HepG2 (cell line): ENCODE data around the gene PCGF3. TPM values are rescaled to one million over a fixed set of nuclear protein-coding genes. Genes with fewer than 3 reads are reported as not detected.

Experiments used
- ATAC-seq: fragments of 200-7000 bp; cut with Tn5 transposase; 3 replicates; pipeline ENCODE4 v1.9.1; 2020; ENCODE audit warnings: mild to moderate bottlenecking, moderate library complexity
- BruUV-seq: library from RNA; stranded (reverse); fragments of 400-500 nt; replicated peaks from 2 replicates; lab custom pipeline; 2021; lab: Mats Ljungman, UMichigan
- CTCF ChIA-PET: fragments of 300-600 bp; formaldehyde crosslinking; extraction: SDS; loops from one replicate; lab custom pipeline; 2021; ENCODE audit warnings: low total read pairs, inconsistent platforms, low intra/inter-chr PET ratio; lab: Yijun Ruan, JAX
- POLR2A ChIA-PET: fragments of 350-600 bp; sonication (Branson Sonifier 250); formaldehyde crosslinking; loops from one replicate; lab custom pipeline; 2020; ENCODE audit warnings: antibody characterized with exemption, inconsistent platforms; lab: Yijun Ruan, JAX
- DNase-seq: peaks from one replicate; pipeline ENCODE4 v3.0.0-alpha.2; 2015; ENCODE audit warnings: low spot score
- FAIRE-seq: peaks from 3 replicates; lab custom pipeline; 2011; peaks lifted over from hg19 to GRCh38; lab: Jason Lieb, UNC
- H2AFZ ChIP-seq: one replicate; pipeline ENCODE4 v1.6.1; 2011; ENCODE audit warnings: low read length, inconsistent platforms
- H3K27ac ChIP-seq: fragments of 300-600 bp; 3 replicates; pipeline ENCODE4 v1.8.0; 2011; ENCODE audit warnings: mixed run types, mild to moderate bottlenecking, mixed read lengths, low read length, inconsistent platforms; ENCODE audit not compliant: insufficient read depth; ENCODE audit errors: extremely low read length
- H3K27me3 ChIP-seq, 2 experiments: fragments of 200-600 bp in 1 of 2; 2 replicates in 1 of 2; 3 replicates in 1 of 2; pipeline versions ENCODE4 v1.6.0 to v1.8.0; 2011; ENCODE audit warnings: low read length in 2 of 2, mild to moderate bottlenecking in 2 of 2, moderate library complexity in 2 of 2, inconsistent platforms in 1 of 2; ENCODE audit not compliant: insufficient read depth in 2 of 2, control insufficient read depth in 1 of 2
- H3K36me3 ChIP-seq, 2 experiments: fragments of 200-600 bp in 1 of 2; replicated peaks in 1 of 2; 2 replicates in 1 of 2; 3 replicates in 1 of 2; pipeline versions ENCODE4 v1.5.1 to v1.8.0; 2011; ENCODE audit warnings: low read length in 2 of 2, inconsistent platforms in 1 of 2; ENCODE audit not compliant: insufficient read depth in 2 of 2, control insufficient read depth in 1 of 2
- H3K4me1 ChIP-seq: 2 replicates; pipeline ENCODE4 v1.5.1; 2012; ENCODE audit warnings: low read length, inconsistent platforms; ENCODE audit not compliant: insufficient read depth
- H3K4me2 ChIP-seq: 2 replicates; pipeline ENCODE4 v1.6.0; 2011; ENCODE audit warnings: low read depth, low read length, inconsistent platforms
- H3K4me3 ChIP-seq, 3 experiments: fragments of 200-600 bp in 1 of 3; sonication (generic), shearing (Covaris generic) in 1 of 3; replicated peaks in 1 of 3; 2 replicates each; pipeline ENCODE4 v1.5.1; 2011 to 2016; ENCODE audit warnings: low read length in 3 of 3, inconsistent platforms in 2 of 3, low read depth in 2 of 3, mild to moderate bottlenecking in 2 of 3, control low read depth in 1 of 3, mixed read lengths in 1 of 3; ENCODE audit not compliant: insufficient read depth in 1 of 3
- H3K79me2 ChIP-seq: one replicate; pipeline ENCODE4 v1.6.1; 2011; ENCODE audit warnings: low read length, inconsistent platforms; ENCODE audit not compliant: insufficient read depth
- H3K9ac ChIP-seq: 2 replicates; pipeline ENCODE4 v1.6.0; 2011; ENCODE audit warnings: mild to moderate bottlenecking, low read depth, low read length, inconsistent platforms; ENCODE audit not compliant: insufficient read depth
- H3K9me3 ChIP-seq: 2 replicates; pipeline ENCODE4 v1.5.1; 2012; ENCODE audit warnings: mild to moderate bottlenecking, low read length
- H4K20me1 ChIP-seq: 2 replicates; pipeline ENCODE4 v1.6.0; 2011; ENCODE audit warnings: inconsistent platforms, mild to moderate bottlenecking, low read length, moderate library complexity; ENCODE audit not compliant: insufficient read depth
- FOXC1 ChIP-seq: sonication (generic); formaldehyde crosslinking; IDR thresholded peaks from 2 replicates; pipeline ENCODE4 v1.8.0; 2022; ENCODE audit warnings: mild to moderate bottlenecking, missing genetic modification reagents, borderline replicate concordance
- ISX ChIP-seq: sonication (generic); formaldehyde crosslinking; conservative IDR thresholded peaks from 2 replicates; pipeline ENCODE4 v1.5.0; 2020; ENCODE audit warnings: missing genetic modification reagents
- JDP2 ChIP-seq: sonication (generic); formaldehyde crosslinking; IDR thresholded peaks from 2 replicates; pipeline ENCODE4 v1.8.1; 2022; ENCODE audit warnings: missing genetic modification reagents, borderline replicate concordance
- MBD4 ChIP-seq: IDR thresholded peaks from 2 replicates; pipeline ENCODE4 v1.6.1; 2012; ENCODE audit warnings: low read length, inconsistent platforms, borderline replicate concordance
- NFAT5 ChIP-seq: sonication (generic); formaldehyde crosslinking; IDR thresholded peaks from 2 replicates; pipeline ENCODE4 v1.4.0; 2020; ENCODE audit warnings: missing genetic modification reagents
- NFKBIZ ChIP-seq: IDR thresholded peaks from 2 replicates; pipeline ENCODE4 v1.6.1; 2018; ENCODE audit warnings: missing genetic modification reagents, missing compliant biosample characterization
- NRL ChIP-seq: sonication (generic); formaldehyde crosslinking; IDR thresholded peaks from 2 replicates; pipeline ENCODE4 v1.5.0; 2020; ENCODE audit warnings: missing genetic modification reagents, mild to moderate bottlenecking, moderate library complexity, borderline replicate concordance
- POGZ ChIP-seq: sonication (generic); formaldehyde crosslinking; IDR thresholded peaks from 2 replicates; pipeline ENCODE4 v1.4.0; 2020; ENCODE audit warnings: mild to moderate bottlenecking, missing genetic modification reagents
- RAD21 ChIP-seq: fragments of 450-650 bp; formaldehyde crosslinking; IDR thresholded peaks from 2 replicates; pipeline ENCODE4 v1.5.0; 2020; ENCODE audit warnings: mild to moderate bottlenecking
- REXO4 ChIP-seq: sonication (generic); formaldehyde crosslinking; IDR thresholded peaks from 2 replicates; pipeline ENCODE4 v1.8.0; 2022; ENCODE audit warnings: missing genetic modification reagents, mild to moderate bottlenecking, borderline replicate concordance
- TAF1 ChIP-seq: sonication (generic); formaldehyde crosslinking; IDR thresholded peaks from 2 replicates; pipeline ENCODE4 v1.4.0; 2020; ENCODE audit warnings: missing genetic modification reagents
- ZBTB21 ChIP-seq: sonication (generic); formaldehyde crosslinking; IDR thresholded peaks from 2 replicates; pipeline ENCODE4 v1.4.0; 2020; ENCODE audit warnings: missing genetic modification reagents
- ZFX ChIP-seq: sonication (generic); formaldehyde crosslinking; IDR thresholded peaks from 2 replicates; pipeline ENCODE4 v1.4.0; 2020; ENCODE audit warnings: mild to moderate bottlenecking, low read depth, missing genetic modification reagents, moderate library complexity
- ZNF256 ChIP-seq: sonication (generic); formaldehyde crosslinking; conservative IDR thresholded peaks from 2 replicates; pipeline ENCODE4 v1.4.0; 2020; ENCODE audit warnings: missing genetic modification reagents
- ZNF44 ChIP-seq: sonication (generic); formaldehyde crosslinking; IDR thresholded peaks from 2 replicates; pipeline ENCODE4 v1.5.1; 2020; ENCODE audit warnings: mild to moderate bottlenecking, missing genetic modification reagents
- ZNF550 ChIP-seq: sonication (generic); formaldehyde crosslinking; IDR thresholded peaks from 2 replicates; pipeline ENCODE4 v1.4.0; 2020; ENCODE audit warnings: mild to moderate bottlenecking, missing genetic modification reagents, borderline replicate concordance
- ZNF605 ChIP-seq: sonication (generic); formaldehyde crosslinking; IDR thresholded peaks from 2 replicates; pipeline ENCODE4 v1.8.0; 2022; ENCODE audit warnings: mild to moderate bottlenecking, missing genetic modification reagents
- ZNF703 ChIP-seq: sonication (generic); formaldehyde crosslinking; IDR thresholded peaks from 2 replicates; pipeline ENCODE4 v1.5.1; 2020; ENCODE audit warnings: missing genetic modification reagents, mild to moderate bottlenecking, moderate library complexity, borderline replicate concordance
- ZNF768 ChIP-seq: sonication (generic); formaldehyde crosslinking; IDR thresholded peaks from 2 replicates; pipeline ENCODE4 v1.4.0; 2020; ENCODE audit warnings: missing genetic modification reagents
- WGBS: methylation state at CpG from one replicate; pipeline ENCODE4 v1.1.6; 2017; ENCODE audit warnings: low lambda C conversion rate; 5-methylcytosine and 5-hydroxymethylcytosine counted together
- in situ Hi-C: cut with HindIII; loops from 2 replicates; pipeline ENCODE4 v1.10.0; 2017; ENCODE audit warnings: low pct_unique_long_range_greater_than_20kb; ENCODE audit not compliant: extremely low pct_ligation_motif_present
- intact Hi-C: fragments of 100-400 bp; cut with micrococcal nuclease; formaldehyde crosslinking; loops from one replicate; pipeline ENCODE4 v1.10.0; 2022; ENCODE audit not compliant: unreplicated experiment
- polyA plus RNA-seq, 8 experiments: library from polyadenylated mRNA; depleted of rRNA in 3 of 8; stranded (reverse) in 7 of 8; unstranded in 1 of 8; fragments of >200 nt; fragmentation: Illumina TruSeq in 4 of 8; extraction: Trizol in 4 of 8; gene quantifications; 2 replicates each; pipeline versions ENCODE4 v1.2.1 to v1.2.3, GENCODE V29; 2011 to 2016; ENCODE audit warnings: low read depth in 4 of 8, missing spikeins in 1 of 8, mixed read lengths in 1 of 8; ENCODE audit not compliant: insufficient read depth in 1 of 8
- total RNA-seq, 5 experiments: library from RNA; depleted of rRNA; stranded (reverse); fragments of >200 nt; fragmentation: Illumina TruSeq; extraction: Trizol; gene quantifications; 2 replicates each; pipeline ENCODE4 v1.2.3, GENCODE V29; 2016; ENCODE audit warnings: low read depth in 1 of 5

The PCGF3 gene
- total and polyA plus RNA-seq, 2 of the 13 experiments (the other 11 are each of a cell fraction or from before 2014, with no cell fraction given), result 28.6 to 66.2 TPM

- ATAC-seq (peak; percentile 92), DNase-seq (peak; percentile 97), FAIRE-seq (peak; percentile 93)
- ChIA-PET POLR2A (interaction anchor here (0.6 to 3.7 kb wide), 19 partner anchors 8 to 308 kb away, joined by 3 to 27 read pairs (median 4); partner anchors contain the start of genes GAK, IDUA, PCGF3 and TMEM175), CTCF (no interaction called here)
- Histone ChIP-seq H3K79me2 (peaks cover 41% of the 10 kb centered on the region), H3K4me1 (peaks cover 59% of the 10 kb centered on the region), H3K36me3 (peaks cover 2 to 21% of the 10 kb centered on the region in 2 experiments; a peak in 3 of 5 replicates), H3K9me3 (no peaks in the 10 kb centered on the region), H3K4me2 (peak overlapping the region; percentile 96), H3K9ac (peak overlapping the region; percentile 98), H3K27me3 (no peaks in the 10 kb centered on the region; a peak in 1 of 5 replicates), H3K27ac (peak overlapping the region; percentile 94), H3K4me3 (peak overlapping the region; percentile 87 to 99 (median 94)), H4K20me1 (peaks cover 33% of the 10 kb centered on the region), H2AFZ (no peak overlapping the region)
- in situ Hi-C loops, result no loop called here
- WGBS, result no CpG with 5 or more reads among the region's 57 CpGs
- BruUV-seq, result no TSS peak
- intact Hi-C loops, result loop anchor here (5.0 kb wide), 1 partner anchor 151 kb away; the partner anchor contains the start of genes GAK and TMEM175
- TF ChIP-seq RAD21 (0 out of 2 replicates have a peak, but pooled peaks have one; percentile 46), TAF1 (CRISPR knock-in tag) (peak; percentile 95), NRL (peak; percentile 57; the same call in 1 of the 2 replicates), ZNF44 (CRISPR knock-in tag) (no peak), ZNF768 (CRISPR knock-in tag) (peak; percentile 66; the same call in 1 of the 2 replicates), NFKBIZ (0 out of 2 replicates have a peak, but pooled peaks have one; percentile 23), ZNF256 (CRISPR knock-in tag) (peak; percentile 83), FOXC1 (CRISPR knock-in tag) (no peak), ZBTB21 (CRISPR knock-in tag) (no peak), ZNF605 (CRISPR knock-in tag) (peak; percentile 91; the same call in 1 of the 2 replicates), ZNF550 (CRISPR knock-in tag) (peak; percentile 36; the same call in 1 of the 2 replicates), JDP2 (CRISPR knock-in tag) (no peak), ISX (CRISPR knock-in tag) (0 out of 2 replicates have a peak, but pooled peaks have one; percentile 65), ZNF703 (peak; percentile 23; the same call in 1 of the 2 replicates), NFAT5 (CRISPR knock-in tag) (peak; percentile 54; the same call in 1 of the 2 replicates), REXO4 (CRISPR knock-in tag) (peak; percentile 75; the same call in 1 of the 2 replicates), MBD4 (no peak), ZFX (CRISPR knock-in tag) (peak; percentile 87), POGZ (CRISPR knock-in tag) (0 out of 2 replicates have a peak, but pooled peaks have one; percentile 1)
These were observed 76.0 kb downstream of the PCGF3 start for GRCh38 chr4:781493-782216.
